ENCODE results near the gene UMODL1.
A peak's percentile ranks its signal among the peaks of the same experiment; 100 is the strongest.

UMODL1 gene

DNA sequence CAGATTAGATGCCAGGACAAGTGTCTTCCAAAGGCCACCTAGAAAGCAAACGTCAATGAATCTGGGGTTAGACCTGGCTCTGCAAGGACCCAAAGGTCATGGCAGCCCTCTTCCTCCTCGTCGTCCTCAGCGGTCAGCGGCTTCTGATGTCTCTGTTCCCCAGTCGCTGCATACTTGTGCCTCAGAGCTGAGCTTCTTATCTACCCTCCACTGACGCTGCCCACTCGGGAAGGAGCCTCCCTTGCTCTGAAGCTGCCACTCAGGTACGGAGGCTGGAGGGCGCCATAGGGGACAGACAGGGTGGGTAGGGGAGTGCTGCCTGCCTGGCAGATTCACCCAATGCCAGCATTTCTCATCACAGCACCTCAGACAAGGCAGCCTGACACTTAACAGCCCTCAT is 11.4 kb upstream of the UMODL1 start:
- no peak overlapping the region for H3K4me3 ChIP-seq (ENCODE audit: low read depth, low read length)
- TF ChIP-seq, protein P1, sequence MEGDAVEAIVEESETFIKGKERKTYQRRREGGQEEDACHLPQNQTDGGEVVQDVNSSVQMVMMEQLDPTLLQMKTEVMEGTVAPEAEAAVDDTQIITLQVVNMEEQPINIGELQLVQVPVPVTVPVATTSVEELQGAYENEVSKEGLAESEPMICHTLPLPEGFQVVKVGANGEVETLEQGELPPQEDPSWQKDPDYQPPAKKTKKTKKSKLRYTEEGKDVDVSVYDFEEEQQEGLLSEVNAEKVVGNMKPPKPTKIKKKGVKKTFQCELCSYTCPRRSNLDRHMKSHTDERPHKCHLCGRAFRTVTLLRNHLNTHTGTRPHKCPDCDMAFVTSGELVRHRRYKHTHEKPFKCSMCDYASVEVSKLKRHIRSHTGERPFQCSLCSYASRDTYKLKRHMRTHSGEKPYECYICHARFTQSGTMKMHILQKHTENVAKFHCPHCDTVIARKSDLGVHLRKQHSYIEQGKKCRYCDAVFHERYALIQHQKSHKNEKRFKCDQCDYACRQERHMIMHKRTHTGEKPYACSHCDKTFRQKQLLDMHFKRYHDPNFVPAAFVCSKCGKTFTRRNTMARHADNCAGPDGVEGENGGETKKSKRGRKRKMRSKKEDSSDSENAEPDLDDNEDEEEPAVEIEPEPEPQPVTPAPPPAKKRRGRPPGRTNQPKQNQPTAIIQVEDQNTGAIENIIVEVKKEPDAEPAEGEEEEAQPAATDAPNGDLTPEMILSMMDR (IDR thresholded peaks at IDR 0.05; ENCODE audit: borderline replicate concordance, insufficient read depth, low read depth, low read length), result no peak

DNA sequence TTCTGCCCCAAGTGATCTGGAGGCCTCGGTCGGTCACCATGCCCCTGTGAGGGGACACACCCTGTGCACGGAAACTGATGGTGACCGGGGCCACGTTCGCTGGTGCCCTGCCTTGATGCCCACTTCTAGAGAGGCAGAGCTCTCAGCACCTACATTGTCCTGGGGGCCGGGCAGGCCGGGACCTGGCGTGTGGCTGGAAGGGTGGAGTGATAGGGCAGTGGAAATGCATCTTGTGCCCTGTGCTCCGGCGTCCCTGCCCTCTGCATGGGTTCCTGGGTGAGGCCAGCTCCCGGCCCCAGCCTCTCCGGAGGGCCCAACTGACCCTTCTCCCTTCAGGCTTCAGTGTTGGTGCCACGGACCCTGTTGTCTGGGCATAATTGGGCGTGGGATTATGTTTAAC is 11.0 kb upstream of the UMODL1 start:
- TF ChIP-seq, protein P1 (IDR thresholded peaks at IDR 0.05; ENCODE audit: borderline replicate concordance, insufficient read depth, low read depth, low read length), result no peak

GRCh38 chr21:42061195-42061985 is 9.7 kb upstream of the UMODL1 start:
- TF ChIP-seq, protein P1 (IDR thresholded peaks at IDR 0.05; ENCODE audit: borderline replicate concordance, insufficient read depth, low read depth, low read length), result no peak
- H3K4me3 ChIP-seq (ENCODE audit: low read depth, low read length), result peak overlapping the region; percentile 21

More for the DNA sequence above, 11.0 kb upstream of the UMODL1 start:
- H3K4me3 ChIP-seq (ENCODE audit: low read depth, low read length), result no peak overlapping the region

- TF ChIP-seq, protein P1 (IDR thresholded peaks at IDR 0.05; ENCODE audit: borderline replicate concordance, insufficient read depth, low read depth, low read length), result no peak
These were observed 9.2 kb upstream of the UMODL1 start for GRCh38 chr21:42061986-42062235.

GRCh38 chr21:42062236-42063022 is 8.7 kb upstream of the UMODL1 start:
- TF ChIP-seq, protein P1 (IDR thresholded peaks at IDR 0.05; ENCODE audit: borderline replicate concordance, insufficient read depth, low read depth, low read length), result no peak
- peak overlapping the region; percentile 60 for H3K4me3 ChIP-seq (ENCODE audit: low read depth, low read length)

More at GRCh38 chr21:42061986-42062235, 9.2 kb upstream of the UMODL1 start:
- peak overlapping the region; percentile 21 for H3K4me3 ChIP-seq (ENCODE audit: low read depth, low read length)

DNA sequence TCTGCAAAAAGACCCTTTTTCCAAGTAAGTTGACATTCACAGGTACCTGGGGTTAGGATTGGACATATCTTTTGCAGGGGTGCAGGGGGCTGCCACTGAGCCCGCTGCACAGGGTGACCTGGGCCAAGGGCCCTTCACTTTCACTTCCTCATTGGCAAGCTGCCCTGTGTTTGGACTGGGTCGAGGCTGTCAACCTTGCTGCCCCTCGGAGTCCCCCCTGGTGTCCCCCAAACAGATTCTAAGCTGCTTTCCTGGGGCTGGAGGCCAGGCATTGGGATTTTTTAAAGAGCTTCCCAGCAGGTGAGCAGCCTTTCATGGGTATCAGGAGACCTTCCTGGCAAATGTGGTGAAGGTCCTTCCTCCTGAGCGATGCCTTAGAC is 7.9 kb upstream of the UMODL1 start:
- TF ChIP-seq, protein P1 (IDR thresholded peaks at IDR 0.05; ENCODE audit: borderline replicate concordance, insufficient read depth, low read depth, low read length), result no peak
- H3K4me3 ChIP-seq (ENCODE audit: low read depth, low read length), result peak overlapping the region; percentile 60
